Immature natural killer cell (primary cell): ENCODE results near the gene RDH16. TPM values are rescaled to one million over a fixed set of nuclear protein-coding genes. Genes with fewer than 3 reads are reported as not detected.

Experiments used
- DNase-seq, 3 donors: peaks; one replicate each; pipeline ENCODE4 v3.0.0; 2022; ENCODE audit warnings: mixed read lengths in 1 of 3
- H3K27ac Mint-ChIP-seq, 6 donors: one replicate each; pipeline ENCODE4 v1.8.0; 2020; ENCODE audit warnings: mixed read lengths in 6 of 6, mild to moderate bottlenecking in 5 of 6, inconsistent platforms in 4 of 6, moderate library complexity in 3 of 6
- H3K27me3 Mint-ChIP-seq, 3 donors: one replicate each; pipeline ENCODE4 v1.8.0; 2020 to 2021; ENCODE audit warnings: low read depth in 3 of 3, mild to moderate bottlenecking in 3 of 3, mixed read lengths in 3 of 3, moderate library complexity in 3 of 3, inconsistent platforms in 1 of 3
- H3K36me3 Mint-ChIP-seq, 3 donors: one replicate each; pipeline ENCODE4 v1.8.0; 2020; ENCODE audit warnings: mixed read lengths in 3 of 3, inconsistent platforms in 2 of 3, mild to moderate bottlenecking in 2 of 3
- H3K4me1 Mint-ChIP-seq, 2 donors: one replicate each; pipeline ENCODE4 v1.8.0; 2020; ENCODE audit warnings: inconsistent platforms in 2 of 2, mild to moderate bottlenecking in 2 of 2, mixed read lengths in 2 of 2, moderate library complexity in 1 of 2
- H3K4me3 Mint-ChIP-seq, 5 donors: one replicate each; pipeline ENCODE4 v1.8.0; 2020; ENCODE audit warnings: mild to moderate bottlenecking in 5 of 5, mixed read lengths in 5 of 5, inconsistent platforms in 3 of 5, moderate library complexity in 3 of 5
- H3K9me3 Mint-ChIP-seq, 6 donors: one replicate each; pipeline ENCODE4 v1.8.0; 2020; ENCODE audit warnings: mild to moderate bottlenecking in 6 of 6, mixed read lengths in 6 of 6, inconsistent platforms in 4 of 6, moderate library complexity in 3 of 6
- polyA plus RNA-seq, 3 donors: library from polyadenylated mRNA; unstranded; fragments of 300-500 nt; fragmentation: Illumina TruSeq; gene quantifications; one replicate each; pipeline ENCODE4 v1.2.3, GENCODE V29; 2021

Gene RDH16
- 1 to 10 TPM in 1 of 3 donors, under 1 TPM in 2; 0.14 to 1.9 (median 0.18) TPM for polyA plus RNA-seq

DNA sequence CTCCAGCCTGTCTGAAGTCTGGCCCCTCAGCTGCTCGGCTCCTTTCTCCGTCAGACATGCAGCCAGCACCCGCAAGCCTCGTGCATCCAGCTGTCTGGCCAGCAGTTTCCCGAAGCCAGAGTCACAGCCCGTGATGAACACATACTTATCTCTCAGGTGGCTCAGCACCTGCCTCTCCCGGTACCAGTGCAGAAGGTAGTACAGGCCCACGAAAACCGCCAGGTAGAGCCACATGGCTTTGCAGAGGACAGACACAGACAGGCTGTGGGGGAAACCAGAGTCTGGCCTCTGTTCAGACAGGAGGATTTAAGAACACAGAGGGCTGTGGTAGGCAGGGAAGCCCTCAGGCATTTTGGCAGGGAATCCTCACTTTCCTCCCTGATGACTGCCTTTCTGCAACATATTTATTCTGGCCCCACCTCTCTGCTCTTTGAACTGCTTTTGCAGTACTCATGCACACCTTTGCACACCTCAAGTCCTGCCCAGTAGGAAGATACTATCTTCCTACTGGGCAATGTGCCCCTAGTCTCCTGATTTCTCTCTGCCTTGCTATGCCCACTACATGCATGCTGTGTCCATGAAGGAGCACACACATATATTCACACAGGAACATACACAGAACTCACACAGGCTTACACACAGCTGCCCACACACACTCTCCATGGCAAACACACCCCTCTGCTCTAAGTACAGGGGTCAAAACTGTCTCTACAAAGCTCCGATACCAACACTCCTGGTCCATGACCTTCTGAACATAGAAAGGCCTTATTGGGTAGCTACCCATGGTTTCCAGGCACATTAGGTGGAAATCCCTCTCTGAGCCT lies at the start of gene RDH16:
TSS of gene RDH16 (minus strand) at position 380 of the 824 bp plus-strand sequence. CDS start at position 234, 146 bp downstream.
- peaks cover 3 to 9% (median 6%) of the 10 kb centered on the region in 3 donors for H3K36me3 Mint-ChIP-seq
- H3K4me1 Mint-ChIP-seq: no peaks in the 10 kb centered on the region
- no peak within 1 kb of the TSS for H3K4me3 Mint-ChIP-seq
- H3K27me3 Mint-ChIP-seq: peaks cover 1 to 2% (median 2%) of the 10 kb centered on the region in 3 donors
- no peak for DNase-seq
- H3K27ac Mint-ChIP-seq: no peak within 1 kb of the TSS
- H3K9me3 Mint-ChIP-seq: no peaks in the 10 kb centered on the region

DNA sequence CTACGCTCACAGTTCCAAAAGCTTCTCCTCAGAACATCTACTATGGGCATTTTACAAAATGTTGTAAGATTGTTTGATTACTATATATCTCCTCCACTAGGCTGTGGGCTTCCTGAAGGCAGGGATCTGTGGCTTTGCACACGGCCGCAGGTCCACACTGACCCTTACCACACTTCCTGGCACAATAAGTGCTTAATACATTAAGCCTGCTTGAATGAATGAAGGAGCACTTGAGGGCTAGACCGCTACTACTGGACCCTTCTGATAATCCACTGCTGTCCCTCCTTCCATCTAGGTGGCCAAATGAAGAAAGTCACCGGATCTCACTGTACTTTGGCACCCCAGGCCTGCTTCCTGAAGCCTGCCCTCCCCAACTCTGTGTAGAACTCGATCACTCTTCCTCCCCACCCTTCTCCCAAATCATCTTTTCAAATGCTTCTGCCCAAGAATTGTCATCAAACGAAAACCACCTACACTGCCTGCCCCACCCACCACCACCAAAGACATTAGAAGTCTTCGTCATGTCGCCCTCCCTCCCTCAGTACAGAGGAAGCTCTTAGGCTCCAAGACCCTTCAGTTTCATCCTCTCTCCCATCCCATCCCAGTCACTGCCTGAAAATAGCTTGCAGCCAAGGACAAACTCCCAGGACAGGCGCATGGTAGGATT lies 49.5 kb upstream of the RDH16 start:
- Mint-ChIP-seq H3K4me3 (peak overlapping the region; percentile 88 to 92 (median 89)), H3K36me3 (peaks cover 4 to 21% (median 8%) of the 10 kb centered on the region in 3 donors), H3K27ac (peak overlapping the region; percentile 85 to 92 (median 88)), H3K9me3 (no peaks in the 10 kb centered on the region), H3K27me3 (peaks cover 2 to 6% (median 3%) of the 10 kb centered on the region in 3 donors), H3K4me1 (peaks cover 34 to 53% of the 10 kb centered on the region in 2 donors)
- no peak for DNase-seq

- peak; percentile 64 to 75 (median 72) for DNase-seq
- H3K4me1 Mint-ChIP-seq: peaks cover 37 to 59% of the 10 kb centered on the region in 2 donors
- H3K27ac Mint-ChIP-seq: peak within 1 kb of the TSS; percentile 85 to 95 (median 91)
- H3K9me3 Mint-ChIP-seq: no peaks in the 10 kb centered on the region
- H3K27me3 Mint-ChIP-seq: peaks cover 2 to 6% (median 3%) of the 10 kb centered on the region in 3 donors
- H3K4me3 Mint-ChIP-seq: peak within 1 kb of the TSS; percentile 89 to 93 (median 93)
- H3K36me3 Mint-ChIP-seq: peaks cover 8 to 21% (median 8%) of the 10 kb centered on the region in 3 donors
Observed at GRCh38 chr12:57005980-57006808, 48.8 kb upstream of the RDH16 start, which contains the start of gene ZBTB39. TSS of gene ZBTB39 (minus strand) at chr12:57006546. CDS start at chr12:57004917, 1,629 bp downstream.

DNA sequence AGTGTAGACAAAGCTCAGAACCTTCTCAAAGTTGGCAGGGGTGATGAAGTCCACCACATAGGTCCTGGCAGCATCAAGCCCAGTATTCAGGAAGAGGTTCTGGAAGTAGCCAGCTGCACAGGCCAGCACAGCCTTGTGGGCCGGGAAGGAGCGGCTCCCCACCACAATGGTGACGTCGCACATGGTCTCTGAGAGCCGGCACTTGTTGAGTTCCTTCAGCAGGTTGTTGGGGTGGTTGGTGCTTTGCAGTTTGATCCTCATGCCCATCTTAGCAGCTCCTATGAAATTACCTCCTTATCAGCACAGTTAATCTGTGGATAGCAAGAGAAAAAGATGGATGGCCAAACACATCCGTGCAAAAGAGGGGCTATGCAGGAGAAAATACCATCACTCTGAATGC lies 47.2 kb upstream of the RDH16 start:
- Mint-ChIP-seq H3K9me3 (no peaks in the 10 kb centered on the region), H3K27ac (peak overlapping the region in 2 of 6 donors; percentile 85 to 95), H3K4me3 (peak overlapping the region in 4 of 5 donors; percentile 89 to 93 (median 92)), H3K27me3 (peaks cover 2 to 6% (median 3%) of the 10 kb centered on the region in 3 donors), H3K4me1 (peaks cover 37 to 73% of the 10 kb centered on the region in 2 donors), H3K36me3 (peaks cover 8 to 24% (median 8%) of the 10 kb centered on the region in 3 donors)
- no peak for DNase-seq

DNA sequence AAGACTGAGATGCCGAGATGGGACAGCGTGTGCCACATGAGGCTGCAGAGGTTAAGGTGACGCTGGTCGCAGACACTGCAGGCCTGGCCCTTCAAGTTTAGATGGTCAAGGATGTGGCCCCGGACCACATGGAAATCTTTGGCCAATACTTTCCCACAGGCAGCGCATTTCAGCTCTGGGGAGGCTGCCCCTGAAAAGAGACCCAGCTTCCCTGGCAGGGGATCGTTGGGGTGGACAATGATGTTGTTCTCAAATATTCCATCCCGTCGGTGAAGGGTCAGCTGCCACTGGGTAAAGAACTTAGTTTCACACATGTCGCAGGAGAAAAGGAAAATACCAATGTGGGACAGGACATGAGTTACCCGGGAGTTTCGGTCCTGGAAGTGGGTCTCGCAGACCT lies 46.0 kb upstream of the RDH16 start:
- Mint-ChIP-seq H3K36me3 (peaks cover 8 to 27% (median 13%) of the 10 kb centered on the region in 3 donors), H3K4me3 (peak overlapping the region in 1 of 5 donors; percentile 11), H3K4me1 (peaks cover 41 to 86% of the 10 kb centered on the region in 2 donors), H3K27me3 (peaks cover 2 to 6% (median 3%) of the 10 kb centered on the region in 3 donors), H3K27ac (no peak overlapping the region), H3K9me3 (no peaks in the 10 kb centered on the region)
- DNase-seq: no peak

- H3K4me1 Mint-ChIP-seq: peaks cover 27 to 67% of the 10 kb centered on the region in 2 donors
- H3K9me3 Mint-ChIP-seq: no peaks in the 10 kb centered on the region
- H3K36me3 Mint-ChIP-seq: peaks cover 8 to 30% (median 13%) of the 10 kb centered on the region in 3 donors
- no peak overlapping the region for H3K4me3 Mint-ChIP-seq
- peaks cover 0 to 1% (median 0%) of the 10 kb centered on the region in 3 donors for H3K27me3 Mint-ChIP-seq
- DNase-seq: peak; percentile 40 to 52 (median 48)
- H3K27ac Mint-ChIP-seq: no peak overlapping the region
Observed at GRCh38 chr12:57001448-57001906, 44.1 kb upstream of the RDH16 start.

- Mint-ChIP-seq H3K36me3 (peaks cover 8 to 30% (median 20%) of the 10 kb centered on the region in 3 donors), H3K9me3 (no peaks in the 10 kb centered on the region), H3K4me1 (peaks cover 21 to 61% of the 10 kb centered on the region in 2 donors), H3K27ac (peak overlapping the region in 1 of 6 donors; percentile 10), H3K4me3 (no peak overlapping the region), H3K27me3 (peaks cover 0 to 1% (median 0%) of the 10 kb centered on the region in 3 donors)
- no peak for DNase-seq
Observed at GRCh38 chr12:57000393-57000792, 43.0 kb upstream of the RDH16 start.

DNA sequence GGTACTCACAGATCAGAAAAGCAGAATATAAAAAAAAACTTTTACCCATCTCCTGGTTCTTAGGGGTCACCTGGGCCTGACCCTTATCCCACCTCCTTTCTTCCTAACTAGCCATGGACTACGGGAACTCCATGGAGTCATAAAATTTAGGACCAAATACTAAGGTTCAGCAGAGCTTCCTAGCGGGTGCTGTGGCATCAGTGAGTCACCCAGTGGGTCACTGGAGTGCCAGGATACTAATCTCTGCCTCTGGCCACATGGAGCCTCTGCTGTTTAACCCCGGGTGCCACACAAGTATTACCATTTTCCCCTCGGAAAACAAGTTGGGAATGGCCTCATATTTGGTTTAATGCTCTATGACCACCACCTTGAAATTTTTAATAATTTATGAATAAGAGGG lies 42.0 kb upstream of the RDH16 start:
- Mint-ChIP-seq H3K36me3 (peaks cover 12 to 30% (median 23%) of the 10 kb centered on the region in 3 donors), H3K27ac (no peak overlapping the region), H3K27me3 (peaks cover 0 to 1% (median 0%) of the 10 kb centered on the region in 3 donors), H3K4me1 (peaks cover 13 to 51% of the 10 kb centered on the region in 2 donors), H3K4me3 (no peak overlapping the region), H3K9me3 (no peaks in the 10 kb centered on the region)
- DNase-seq: no peak

DNA sequence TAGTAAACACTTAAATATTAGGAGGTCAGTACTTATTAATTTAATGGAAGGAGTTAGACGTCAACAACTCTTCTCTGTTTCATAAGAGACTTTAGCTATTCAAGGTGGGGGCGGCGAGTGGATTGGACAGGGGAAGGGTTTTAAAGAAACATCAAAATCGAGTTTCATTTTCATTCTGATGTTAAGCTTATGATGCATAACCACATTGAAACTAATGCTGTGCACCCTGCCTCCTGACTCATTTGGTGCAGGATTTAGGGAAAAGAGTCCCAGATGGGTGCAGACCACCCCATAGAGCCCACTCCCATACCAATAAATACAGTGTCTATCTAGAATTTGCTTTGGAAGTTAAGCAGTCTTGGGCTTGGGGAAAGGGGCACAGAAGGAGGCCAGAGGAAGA lies 41.6 kb upstream of the RDH16 start:
- H3K36me3 Mint-ChIP-seq: peaks cover 12 to 26% (median 20%) of the 10 kb centered on the region in 3 donors
- H3K4me1 Mint-ChIP-seq: peaks cover 11 to 46% of the 10 kb centered on the region in 2 donors
- H3K27me3 Mint-ChIP-seq: peaks cover 0 to 1% (median 0%) of the 10 kb centered on the region in 3 donors
- H3K27ac Mint-ChIP-seq: no peak overlapping the region
- H3K4me3 Mint-ChIP-seq: no peak overlapping the region
- no peaks in the 10 kb centered on the region for H3K9me3 Mint-ChIP-seq
- no peak for DNase-seq

GRCh38 chr12:56998316-56998715 lies 40.9 kb upstream of the RDH16 start:
- DNase-seq: no peak
- H3K4me1 Mint-ChIP-seq: peaks cover 10 to 41% of the 10 kb centered on the region in 2 donors
- no peaks in the 10 kb centered on the region for H3K9me3 Mint-ChIP-seq
- H3K27ac Mint-ChIP-seq: no peak overlapping the region
- H3K27me3 Mint-ChIP-seq: peaks cover 0 to 1% (median 0%) of the 10 kb centered on the region in 3 donors
- no peak overlapping the region for H3K4me3 Mint-ChIP-seq
- peaks cover 8 to 20% (median 19%) of the 10 kb centered on the region in 3 donors for H3K36me3 Mint-ChIP-seq

- Mint-ChIP-seq H3K4me1 (peaks cover 7 to 33% of the 10 kb centered on the region in 2 donors), H3K9me3 (no peaks in the 10 kb centered on the region), H3K27me3 (peaks cover 0 to 2% (median 1%) of the 10 kb centered on the region in 3 donors), H3K36me3 (peaks cover 8 to 15% (median 9%) of the 10 kb centered on the region in 3 donors), H3K27ac (no peak overlapping the region), H3K4me3 (no peak overlapping the region)
- no peak for DNase-seq
Observed at GRCh38 chr12:56996793-56997545, 39.6 kb upstream of the RDH16 start.

- peaks cover 5 to 15% (median 9%) of the 10 kb centered on the region in 3 donors for H3K36me3 Mint-ChIP-seq
- no peak for DNase-seq
- peaks cover 8 to 32% of the 10 kb centered on the region in 2 donors for H3K4me1 Mint-ChIP-seq
- peak overlapping the region in 1 of 6 donors; percentile 0 for H3K27ac Mint-ChIP-seq
- peaks cover 0 to 5% (median 2%) of the 10 kb centered on the region in 3 donors for H3K27me3 Mint-ChIP-seq
- no peak overlapping the region for H3K4me3 Mint-ChIP-seq
- no peaks in the 10 kb centered on the region for H3K9me3 Mint-ChIP-seq
Observed at GRCh38 chr12:56995930-56996496, 38.6 kb upstream of the RDH16 start.
